HG02642 (cell line): ENCODE data around the gene SKA2.
"Not testable (repeated sequence)": the region's sequence is repeated elsewhere in the genome, so short reads cannot be mapped to it uniquely, and the experiment has no call there.

Source experiments
- ATAC-seq: cut with Tn5 transposase; IDR thresholded peaks from one replicate; pipeline ENCODE4 v1.9.1; 2021; ENCODE audit warnings: mild to moderate bottlenecking; ENCODE audit not compliant: unreplicated experiment, poor library complexity

SKA2 gene

GRCh38 chr17:59154292-59154720 lies 680 bp downstream of the SKA2 start:
- ATAC-seq, result no peak

- no peak for ATAC-seq
Measured at GRCh38 chr17:59152925-59153324, 2.1 kb downstream of the SKA2 start.

- no peak for ATAC-seq
Measured at GRCh38 chr17:59151591-59151990, 3.4 kb downstream of the SKA2 start.

GRCh38 chr17:59151006-59151405 lies 4.0 kb downstream of the SKA2 start:
- ATAC-seq, result no peak

- ATAC-seq, result no peak
Measured at GRCh38 chr17:59149841-59150511, 5.0 kb downstream of the SKA2 start.

GRCh38 chr17:59149051-59149450 lies 5.9 kb downstream of the SKA2 start:
- ATAC-seq, result no peak

- ATAC-seq, result no peak
Measured at GRCh38 chr17:59145571-59146096, 9.4 kb downstream of the SKA2 start.

- no peak for ATAC-seq
Measured at GRCh38 chr17:59141860-59142259, 13.1 kb downstream of the SKA2 start.

GRCh38 chr17:59139939-59140338 lies 15.0 kb downstream of the SKA2 start:
- ATAC-seq, result no peak

GRCh38 chr17:59138339-59138738 lies 16.6 kb downstream of the SKA2 start:
- not testable (repeated sequence) for ATAC-seq

- no peak for ATAC-seq
Measured at GRCh38 chr17:59131131-59131530, 23.9 kb downstream of the SKA2 start.

- no peak for ATAC-seq
Measured at GRCh38 chr17:59129814-59130213, 25.2 kb downstream of the SKA2 start.

- no peak for ATAC-seq
Measured at GRCh38 chr17:59126809-59127417, 28.1 kb downstream of the SKA2 start.

- ATAC-seq, result no peak
Measured at GRCh38 chr17:59124665-59125064, 30.3 kb downstream of the SKA2 start.

GRCh38 chr17:59121901-59122480 lies 33.0 kb downstream of the SKA2 start:
- ATAC-seq, result no peak

- no peak for ATAC-seq
Measured at GRCh38 chr17:59115474-59115873, 39.5 kb downstream of the SKA2 start.

- no peak for ATAC-seq
Measured at GRCh38 chr17:59111539-59111938, 43.4 kb downstream of the SKA2 start.

GRCh38 chr17:59110973-59111372 lies 44.0 kb downstream of the SKA2 start:
- no peak for ATAC-seq

GRCh38 chr17:59108400-59109102 lies 46.4 kb downstream of the SKA2 start:
- ATAC-seq, result no peak

GRCh38 chr17:59107306-59107670 lies 47.7 kb downstream of the SKA2 start:
- ATAC-seq, result no peak
